Activated effector memory CD4-positive, alpha-beta T cell treated with Interleukin-2 at 50 U/mL for 16 hours (primary cell): Measurements from ENCODE around the gene ARHGAP23.
"Not testable (repeated sequence)": the region's sequence is repeated elsewhere in the genome, so short reads cannot be mapped to it uniquely, and the experiment has no call there.

ENCODE experiments used
- DNase-seq: peaks from one replicate; pipeline ENCODE4 v3.0.0-alpha.2; 2020

Gene ARHGAP23

GRCh38 chr17:38461683-38462082 lies 33.4 kb downstream of the ARHGAP23 start:
- DNase-seq = no peak

GRCh38 chr17:38463451-38463858 lies 35.2 kb downstream of the ARHGAP23 start:
- no peak for DNase-seq

- DNase-seq = no peak
Measured at GRCh38 chr17:38464251-38464722, 36.0 kb downstream of the ARHGAP23 start.

GRCh38 chr17:38464723-38465390 lies 36.6 kb downstream of the ARHGAP23 start:
- DNase-seq = no peak

- no peak for DNase-seq
Measured at GRCh38 chr17:38465391-38466345, 37.4 kb downstream of the ARHGAP23 start.

GRCh38 chr17:38466346-38467315 lies 38.4 kb downstream of the ARHGAP23 start:
- DNase-seq = no peak

- DNase-seq = no peak
Measured at GRCh38 chr17:38467491-38467890, 39.2 kb downstream of the ARHGAP23 start.

- no peak for DNase-seq
Measured at GRCh38 chr17:38469875-38470274, 41.6 kb downstream of the ARHGAP23 start.

GRCh38 chr17:38471253-38471652 lies 43.0 kb downstream of the ARHGAP23 start:
- not testable (repeated sequence) for DNase-seq

- DNase-seq = not testable (repeated sequence)
Measured at GRCh38 chr17:38474666-38475065, 46.4 kb downstream of the ARHGAP23 start.

GRCh38 chr17:38476549-38476948 lies 48.3 kb downstream of the ARHGAP23 start:
- DNase-seq = no peak

- not testable (repeated sequence) for DNase-seq
Measured at GRCh38 chr17:38477417-38477816, 49.2 kb downstream of the ARHGAP23 start.

GRCh38 chr17:38477951-38478350 lies 49.7 kb downstream of the ARHGAP23 start:
- DNase-seq = not testable (repeated sequence)

GRCh38 chr17:38478667-38479066 lies 50.4 kb downstream of the ARHGAP23 start:
- DNase-seq = not testable (repeated sequence)

GRCh38 chr17:38482039-38482699 lies 53.9 kb downstream of the ARHGAP23 start:
- not testable (repeated sequence) for DNase-seq

GRCh38 chr17:38482700-38483043 lies 54.4 kb downstream of the ARHGAP23 start:
- DNase-seq = not testable (repeated sequence)

- peak; percentile 35 for DNase-seq
Measured at GRCh38 chr17:38484242-38485145, 56.2 kb downstream of the ARHGAP23 start.

- DNase-seq = no peak
Measured at GRCh38 chr17:38485146-38485468, 56.8 kb downstream of the ARHGAP23 start.

GRCh38 chr17:38485681-38486298 lies 57.5 kb downstream of the ARHGAP23 start:
- DNase-seq = peak; percentile 20

GRCh38 chr17:38489774-38490173 lies 61.5 kb downstream of the ARHGAP23 start:
- DNase-seq = not testable (repeated sequence)
